Epithelial cell of prostate (primary cell): ENCODE data around the gene PEX5L.
"Not testable (repeated sequence)": the region's sequence is repeated elsewhere in the genome, so short reads cannot be mapped to it uniquely, and the experiment has no call there.

Source experiments
- DNase-seq: peaks from one replicate; pipeline ENCODE4 v3.0.0-alpha.2; 2011; ENCODE audit warnings: low read depth, low spot score
- H3K27ac ChIP-seq: fragments of 450-650 bp; 2 replicates; pipeline ENCODE4 v1.5.1; 2017; ENCODE audit warnings: mild to moderate bottlenecking

PEX5L gene

DNA sequence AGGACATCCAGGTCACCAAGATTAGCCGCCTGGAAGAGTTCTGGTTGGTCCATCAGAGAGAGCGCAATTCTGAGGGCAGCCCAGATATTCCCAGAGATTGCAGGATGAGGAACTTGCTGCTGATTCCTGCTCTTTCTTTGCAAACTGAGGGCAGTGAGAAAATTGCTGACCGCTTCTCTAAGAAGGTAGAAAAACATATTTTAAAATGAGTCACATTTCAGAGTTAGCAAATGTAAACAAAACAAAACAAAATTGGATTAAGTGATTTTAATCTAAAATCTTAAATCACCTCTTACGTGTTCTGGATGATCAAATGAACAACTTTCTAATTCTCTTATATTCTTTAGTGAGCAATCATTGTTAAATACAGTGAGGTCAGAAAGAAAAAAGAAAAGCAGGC is 234.9 kb downstream of the PEX5L start:
- DNase-seq = no peak
- peak overlapping the region; percentile 65 for H3K27ac ChIP-seq

- DNase-seq = peak; percentile 57
- peak overlapping the region; percentile 65 for H3K27ac ChIP-seq
These were observed 235.5 kb downstream of the PEX5L start for GRCh38 chr3:179801263-179801662.

GRCh38 chr3:179797192-179797591 is 239.5 kb downstream of the PEX5L start:
- H3K27ac ChIP-seq = no peak overlapping the region
- no peak for DNase-seq

DNA sequence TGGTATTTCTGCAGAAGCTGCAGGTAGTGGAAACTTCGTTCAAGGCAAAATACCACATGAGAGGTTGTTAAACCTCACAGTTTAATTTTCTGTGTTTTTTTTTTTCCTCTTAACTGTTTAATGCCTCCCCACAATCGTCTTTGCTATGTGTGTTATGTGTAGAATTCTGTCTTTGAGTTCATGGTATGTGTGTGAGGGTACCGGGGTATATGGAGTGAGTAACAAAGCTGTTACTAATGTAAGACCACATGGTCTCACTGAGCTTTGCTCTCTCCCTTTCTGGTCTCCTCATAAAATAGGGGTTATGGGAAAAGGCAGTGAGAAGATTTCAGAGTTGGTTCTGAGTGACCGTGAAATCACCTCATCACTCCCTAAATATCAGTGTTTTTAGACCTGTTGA is 240.3 kb downstream of the PEX5L start:
- no peak overlapping the region for H3K27ac ChIP-seq
- DNase-seq = no peak

DNA sequence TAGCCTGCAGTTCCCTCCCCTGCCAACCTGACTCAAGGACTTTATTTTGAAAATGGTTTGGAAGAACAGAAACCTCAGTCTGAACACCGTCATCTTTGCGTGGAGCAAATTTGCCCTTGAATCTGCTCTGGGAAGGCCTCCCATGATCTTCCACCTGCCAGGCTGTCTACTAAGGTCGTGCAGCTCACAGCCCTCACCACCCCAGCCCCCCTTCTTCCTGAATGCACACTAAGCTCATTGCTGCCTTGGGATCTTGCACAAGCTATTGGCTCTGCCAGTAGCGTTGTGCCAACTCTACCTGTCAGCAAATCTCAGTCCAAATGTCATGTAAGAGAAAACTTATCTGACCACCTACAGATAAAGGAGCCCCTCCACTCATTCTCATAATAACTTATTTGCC is 242.4 kb downstream of the PEX5L start:
- no peak for DNase-seq
- no peak overlapping the region for H3K27ac ChIP-seq

GRCh38 chr3:179791793-179792192 is 244.9 kb downstream of the PEX5L start:
- H3K27ac ChIP-seq = no peak overlapping the region
- DNase-seq = no peak

- DNase-seq = peak; percentile 27
- no peak overlapping the region for H3K27ac ChIP-seq
These were observed 247.7 kb downstream of the PEX5L start for GRCh38 chr3:179788996-179789395.

- H3K27ac ChIP-seq, DNase-seq: not testable (repeated sequence)
These were observed 253.9 kb downstream of the PEX5L start for GRCh38 chr3:179782841-179783240.

GRCh38 chr3:179775416-179776122 is 261.2 kb downstream of the PEX5L start:
- no peak for DNase-seq
- no peak overlapping the region for H3K27ac ChIP-seq

DNA sequence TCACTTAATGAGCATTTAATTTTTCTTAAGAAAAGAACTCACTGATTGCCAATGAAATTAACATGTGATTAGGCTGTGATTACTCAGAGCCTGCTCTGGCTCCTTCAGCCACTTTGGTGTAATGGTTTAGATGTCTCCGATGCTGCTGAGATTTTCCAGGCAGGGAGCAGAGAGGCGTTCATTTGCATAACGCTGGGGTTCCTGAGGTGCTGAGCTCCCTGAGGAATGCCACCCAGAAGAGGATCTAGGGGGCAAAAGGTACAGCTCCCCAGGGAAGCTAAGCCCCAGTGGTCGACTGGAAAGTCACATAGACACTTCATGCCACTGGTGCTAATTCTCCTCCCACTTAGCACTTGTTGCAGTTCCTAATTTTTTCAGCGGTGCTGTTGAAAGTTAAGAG is 264.4 kb downstream of the PEX5L start:
- no peak for DNase-seq
- no peak overlapping the region for H3K27ac ChIP-seq

DNA sequence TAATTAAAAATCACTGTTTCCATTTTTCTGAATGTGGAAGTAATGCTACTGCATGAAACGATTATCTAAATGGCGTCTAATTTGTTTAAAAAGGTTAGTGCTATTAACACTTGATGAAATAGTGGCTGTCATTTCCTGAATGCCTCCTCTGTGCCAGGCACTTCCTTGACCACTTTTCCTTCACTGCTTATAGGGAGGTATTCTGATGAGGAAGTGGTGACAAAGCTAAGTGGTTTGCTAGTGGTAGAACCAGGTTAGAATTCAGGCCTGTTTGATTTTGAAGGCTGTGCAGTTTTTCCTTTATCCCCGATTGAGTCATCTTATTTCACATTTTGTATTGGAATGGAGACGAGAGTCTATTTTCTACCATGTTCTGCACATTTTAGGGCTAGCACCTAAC is 264.9 kb downstream of the PEX5L start:
- no peak overlapping the region for H3K27ac ChIP-seq
- DNase-seq = no peak

- no peak for DNase-seq
- H3K27ac ChIP-seq = no peak overlapping the region
These were observed 267.1 kb downstream of the PEX5L start for GRCh38 chr3:179769411-179770247.

DNA sequence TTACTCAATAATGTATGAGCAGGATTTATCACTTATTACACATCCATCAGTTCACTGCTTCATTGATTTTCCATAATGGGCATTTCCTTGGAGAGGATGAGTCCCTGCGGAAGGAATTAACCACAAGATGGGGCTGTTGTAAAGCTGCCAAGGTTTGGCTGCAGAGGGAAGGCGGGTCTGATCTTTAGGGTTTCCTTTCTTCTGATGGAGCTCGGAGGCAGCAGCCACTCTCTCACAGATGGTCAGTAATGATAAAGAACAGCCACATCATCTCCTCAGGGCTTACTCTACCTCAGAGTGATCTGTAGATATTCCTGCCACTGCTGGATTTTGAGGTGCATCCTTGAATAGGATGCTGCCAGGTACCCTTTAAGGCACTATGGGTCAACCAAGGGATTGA is 268.7 kb downstream of the PEX5L start:
- no peak overlapping the region for H3K27ac ChIP-seq
- no peak for DNase-seq

DNA sequence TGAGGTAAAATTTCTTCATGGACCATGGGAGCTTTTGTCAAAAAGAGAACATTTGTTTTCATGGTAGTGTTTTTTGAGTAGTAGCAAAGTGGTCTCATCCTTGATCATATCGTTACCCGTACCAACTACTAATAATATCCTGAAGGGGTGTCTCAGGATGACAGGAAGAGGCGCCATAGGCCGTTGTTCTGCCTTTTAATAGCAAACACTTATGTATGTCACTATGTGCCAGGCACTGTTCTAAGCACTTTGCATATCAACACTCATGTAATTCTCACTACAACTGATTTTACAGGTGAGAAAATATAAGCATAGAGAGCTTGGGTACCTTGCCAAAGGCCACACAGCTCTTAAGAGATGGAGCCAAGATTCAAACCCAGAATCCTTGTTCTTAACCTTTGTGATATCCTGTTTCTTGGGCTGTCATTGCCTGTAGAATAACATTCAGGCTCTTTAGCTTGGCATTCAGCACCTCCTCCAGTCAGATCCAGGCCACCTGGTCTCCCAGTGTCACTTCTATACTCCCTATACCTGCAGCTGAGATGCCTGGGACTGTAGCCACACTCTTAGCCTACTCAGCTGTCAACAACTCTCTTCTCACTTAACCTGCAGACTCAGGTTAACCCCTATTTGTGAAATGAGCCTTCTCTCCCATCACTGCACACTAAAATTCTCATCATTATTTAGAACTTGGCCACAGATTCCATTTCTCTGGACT is 270.2 kb downstream of the PEX5L start:
- H3K27ac ChIP-seq = no peak overlapping the region
- DNase-seq = no peak

DNA sequence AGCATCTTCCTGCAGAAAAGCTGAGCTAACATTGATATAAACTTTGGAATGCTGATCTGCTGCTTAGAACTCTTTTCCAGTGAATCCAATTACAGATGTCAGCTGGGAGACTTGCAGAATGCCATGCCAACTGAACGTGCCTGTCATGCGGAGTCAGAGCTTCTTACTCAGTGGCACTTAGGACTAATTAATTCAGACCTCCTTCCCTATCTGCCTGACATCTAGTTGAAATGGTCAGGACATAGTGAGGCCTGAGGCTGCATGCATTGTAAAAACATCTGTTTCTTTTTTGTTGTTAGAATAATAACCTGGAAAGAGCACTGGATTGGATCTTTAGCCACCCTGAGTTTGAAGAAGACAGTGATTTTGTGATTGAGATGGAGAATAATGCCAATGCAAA is 271.3 kb downstream of the PEX5L start:
- H3K27ac ChIP-seq = no peak overlapping the region
- DNase-seq = no peak

- H3K27ac ChIP-seq = no peak overlapping the region
- DNase-seq = peak; percentile 12
These were observed 275.8 kb downstream of the PEX5L start for GRCh38 chr3:179760944-179761343.

GRCh38 chr3:179750720-179751328 is 285.9 kb downstream of the PEX5L start:
- H3K27ac ChIP-seq = no peak overlapping the region
- DNase-seq = no peak

- no peak overlapping the region for H3K27ac ChIP-seq
- no peak for DNase-seq
These were observed 291.0 kb downstream of the PEX5L start for GRCh38 chr3:179745716-179746115.

DNA sequence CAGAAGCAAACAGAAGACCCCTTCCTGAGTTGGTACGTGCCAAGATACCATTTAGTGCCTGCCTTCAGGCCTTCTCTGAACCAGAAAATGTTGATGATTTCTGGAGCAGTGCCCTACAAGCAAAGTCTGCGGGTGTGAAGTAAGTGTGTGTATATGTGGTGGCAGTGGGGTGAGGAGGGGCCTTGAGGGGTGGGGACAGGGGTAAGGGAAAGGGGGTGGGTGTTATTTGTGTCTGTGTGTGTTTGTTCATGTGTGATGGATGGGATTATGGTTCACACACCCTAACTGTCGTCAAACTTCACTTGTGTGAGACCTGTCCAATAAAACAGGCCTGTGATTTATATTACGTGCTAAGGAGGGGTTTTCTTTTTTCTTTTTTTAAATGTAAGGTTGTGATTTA is 291.7 kb downstream of the PEX5L start:
- DNase-seq = no peak
- no peak overlapping the region for H3K27ac ChIP-seq
